Neutrophil (primary cell): ENCODE results near the gene TLCD3A.

Experiments used
- H3K27ac ChIP-seq: fragments of 200-600 bp; sonication (generic); 2 replicates; pipeline ENCODE4 v1.5.1; 2016; ENCODE audit warnings: mild to moderate bottlenecking, moderate library complexity
- H3K27me3 ChIP-seq: fragments of 200-600 bp; sonication (generic); 2 replicates; pipeline ENCODE4 v1.6.0; 2016; ENCODE audit warnings: mild to moderate bottlenecking
- H3K36me3 ChIP-seq: fragments of 200-600 bp; sonication (generic); 2 replicates; pipeline ENCODE4 v1.5.1; 2017
- H3K4me1 ChIP-seq, 2 experiments: fragments of 200-600 bp in 1 of 2; sonication (generic) in 1 of 2; 1 replicate in 1 of 2; 2 replicates in 1 of 2; pipeline versions ENCODE4 v1.5.1 to v1.6.1; 2013 to 2016; ENCODE audit warnings: low read depth in 1 of 2, low read length in 1 of 2, mild to moderate bottlenecking in 1 of 2, moderate library complexity in 1 of 2; ENCODE audit not compliant: control insufficient read depth in 1 of 2, insufficient read depth in 1 of 2
- H3K4me3 ChIP-seq, 2 experiments: fragments of 200-600 bp in 1 of 2; sonication (generic) in 1 of 2; 1 replicate in 1 of 2; 2 replicates in 1 of 2; pipeline ENCODE4 v1.5.1; 2013 to 2016; ENCODE audit warnings: low read depth in 1 of 2, low read length in 1 of 2, mild to moderate bottlenecking in 1 of 2, moderate library complexity in 1 of 2
- H3K9me3 ChIP-seq: fragments of 200-600 bp; sonication (generic); 2 replicates; pipeline ENCODE4 v1.5.1; 2016
- TF ChIP-seq, protein P1 (sequence below): fragments of 200-600 bp; sonication (generic); IDR thresholded peaks from 2 replicates; pipeline ENCODE4 v1.5.1; 2016; ENCODE audit warnings: antibody characterized with exemption

Gene TLCD3A

DNA sequence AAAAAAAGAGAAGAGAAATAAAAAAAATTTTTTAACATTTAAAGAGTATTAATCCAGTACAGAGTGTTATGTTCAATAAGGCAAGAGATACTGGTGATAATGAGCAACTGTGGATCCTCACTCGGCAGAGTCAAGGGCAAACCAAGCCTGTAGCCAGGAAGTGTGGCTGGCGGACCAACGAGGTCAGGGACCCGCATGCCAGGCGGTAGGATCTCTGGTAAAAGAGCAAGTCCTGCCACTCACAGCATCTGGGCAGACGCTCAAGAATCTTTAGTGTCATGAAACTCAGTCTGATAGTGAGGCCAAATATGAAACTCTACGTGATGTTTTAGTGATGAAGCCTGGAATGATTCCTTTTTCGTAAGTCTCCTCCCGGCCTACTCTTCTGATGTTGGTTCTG, 28.0 kb downstream of the TLCD3A start:
- Histone ChIP-seq H3K4me3 (no peak overlapping the region), H3K27me3 (no peaks in the 10 kb centered on the region), H3K9me3 (no peaks in the 10 kb centered on the region), H3K4me1 (no peaks in the 10 kb centered on the region), H3K27ac (no peak overlapping the region), H3K36me3 (peaks cover 28% of the 10 kb centered on the region)
- TF ChIP-seq, protein P1, sequence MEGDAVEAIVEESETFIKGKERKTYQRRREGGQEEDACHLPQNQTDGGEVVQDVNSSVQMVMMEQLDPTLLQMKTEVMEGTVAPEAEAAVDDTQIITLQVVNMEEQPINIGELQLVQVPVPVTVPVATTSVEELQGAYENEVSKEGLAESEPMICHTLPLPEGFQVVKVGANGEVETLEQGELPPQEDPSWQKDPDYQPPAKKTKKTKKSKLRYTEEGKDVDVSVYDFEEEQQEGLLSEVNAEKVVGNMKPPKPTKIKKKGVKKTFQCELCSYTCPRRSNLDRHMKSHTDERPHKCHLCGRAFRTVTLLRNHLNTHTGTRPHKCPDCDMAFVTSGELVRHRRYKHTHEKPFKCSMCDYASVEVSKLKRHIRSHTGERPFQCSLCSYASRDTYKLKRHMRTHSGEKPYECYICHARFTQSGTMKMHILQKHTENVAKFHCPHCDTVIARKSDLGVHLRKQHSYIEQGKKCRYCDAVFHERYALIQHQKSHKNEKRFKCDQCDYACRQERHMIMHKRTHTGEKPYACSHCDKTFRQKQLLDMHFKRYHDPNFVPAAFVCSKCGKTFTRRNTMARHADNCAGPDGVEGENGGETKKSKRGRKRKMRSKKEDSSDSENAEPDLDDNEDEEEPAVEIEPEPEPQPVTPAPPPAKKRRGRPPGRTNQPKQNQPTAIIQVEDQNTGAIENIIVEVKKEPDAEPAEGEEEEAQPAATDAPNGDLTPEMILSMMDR: no peak

DNA sequence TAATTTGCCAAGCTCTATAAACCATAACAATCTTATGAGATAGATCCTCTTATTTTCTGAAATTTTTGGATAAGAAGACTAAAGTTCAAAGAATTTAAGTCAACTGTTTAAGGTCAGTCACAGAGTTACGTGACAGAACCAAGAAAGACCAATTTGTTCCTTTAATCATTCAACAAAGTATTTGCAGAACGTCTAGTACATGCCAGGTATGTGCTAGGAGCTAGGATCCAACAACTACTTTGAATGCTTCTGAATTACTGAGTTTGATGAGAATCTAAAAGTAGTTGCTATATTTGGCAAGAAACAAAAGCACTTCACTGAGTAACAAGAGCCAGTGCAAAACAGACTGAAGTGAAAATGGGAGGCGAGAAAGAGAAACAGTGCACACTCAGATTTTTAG, 34.7 kb downstream of the TLCD3A start:
- H3K4me3 ChIP-seq: no peak overlapping the region
- H3K9me3 ChIP-seq: no peaks in the 10 kb centered on the region
- H3K36me3 ChIP-seq: peaks cover 59% of the 10 kb centered on the region
- H3K27me3 ChIP-seq: no peaks in the 10 kb centered on the region
- H3K4me1 ChIP-seq: no peaks in the 10 kb centered on the region
- no peak overlapping the region for H3K27ac ChIP-seq
- TF ChIP-seq, protein P1: no peak

DNA sequence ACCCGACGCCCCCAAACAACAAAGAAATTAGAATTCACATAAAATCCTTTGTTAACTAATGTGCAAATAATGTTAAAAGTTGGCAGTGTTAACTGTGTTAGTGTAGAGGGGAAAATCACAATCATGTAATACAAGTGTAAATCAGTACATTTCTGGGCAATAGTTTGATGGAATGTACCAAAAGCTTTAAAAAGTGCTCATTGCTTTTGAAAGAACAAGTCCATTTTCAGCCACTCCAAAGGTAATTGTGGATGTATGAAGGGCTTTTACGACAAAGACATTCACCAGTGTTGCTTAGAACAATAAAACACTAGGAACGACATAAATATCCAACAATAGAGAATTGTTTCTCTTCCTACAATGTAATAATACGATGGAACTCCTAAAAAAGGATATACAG, 40.6 kb downstream of the TLCD3A start:
- Histone ChIP-seq H3K36me3 (peaks cover 77% of the 10 kb centered on the region), H3K9me3 (no peaks in the 10 kb centered on the region), H3K4me1 (peaks cover 0 to 3% of the 10 kb centered on the region in 2 experiments), H3K27me3 (no peaks in the 10 kb centered on the region), H3K4me3 (no peak overlapping the region), H3K27ac (no peak overlapping the region)
- TF ChIP-seq, protein P1: no peak

DNA sequence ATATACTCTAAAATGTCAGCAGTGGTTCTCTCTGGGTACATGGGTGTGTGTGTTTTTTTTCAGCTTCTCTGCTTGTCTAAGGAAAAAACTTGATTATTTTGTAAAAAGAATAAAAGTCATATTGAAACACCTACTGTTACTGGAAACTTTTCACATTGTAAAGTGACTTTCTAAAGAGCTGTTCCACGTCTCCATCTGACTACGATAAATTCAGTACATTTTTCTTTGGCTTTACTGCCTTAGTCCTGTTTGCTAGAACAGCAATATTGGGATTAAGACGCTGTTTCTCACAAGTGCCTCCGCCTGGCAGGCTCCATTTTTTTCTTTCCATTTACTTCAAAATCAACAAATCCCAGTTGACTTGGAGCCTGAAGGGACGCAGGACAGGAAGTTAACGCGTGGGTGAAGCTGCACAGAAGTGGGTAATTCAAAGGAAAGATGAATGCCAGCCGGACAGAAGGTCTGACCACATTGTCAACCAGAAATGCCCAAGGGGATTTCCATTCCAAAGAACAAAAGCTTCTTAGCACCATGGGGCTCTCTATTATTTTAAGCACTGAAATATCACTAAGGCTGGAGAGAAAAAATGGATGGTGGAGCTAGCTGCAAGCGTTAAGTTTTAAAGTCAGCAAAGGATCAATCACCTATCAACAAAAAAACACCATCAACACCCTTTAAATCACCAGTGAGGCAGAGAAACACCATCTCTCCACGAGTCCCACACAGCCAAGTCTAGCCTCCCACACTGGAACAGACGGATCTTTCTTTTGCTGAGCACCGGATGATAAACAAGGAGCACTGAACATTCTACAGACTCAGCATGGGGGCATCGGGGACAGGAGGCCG, 41.3 kb downstream of the TLCD3A start:
- peaks cover 84% of the 10 kb centered on the region for H3K36me3 ChIP-seq
- no peaks in the 10 kb centered on the region for H3K9me3 ChIP-seq
- no peaks in the 10 kb centered on the region for H3K27me3 ChIP-seq
- H3K27ac ChIP-seq: no peak overlapping the region
- TF ChIP-seq, protein P1: no peak
- peaks cover 0 to 3% of the 10 kb centered on the region in 2 experiments for H3K4me1 ChIP-seq
- no peak overlapping the region for H3K4me3 ChIP-seq

DNA sequence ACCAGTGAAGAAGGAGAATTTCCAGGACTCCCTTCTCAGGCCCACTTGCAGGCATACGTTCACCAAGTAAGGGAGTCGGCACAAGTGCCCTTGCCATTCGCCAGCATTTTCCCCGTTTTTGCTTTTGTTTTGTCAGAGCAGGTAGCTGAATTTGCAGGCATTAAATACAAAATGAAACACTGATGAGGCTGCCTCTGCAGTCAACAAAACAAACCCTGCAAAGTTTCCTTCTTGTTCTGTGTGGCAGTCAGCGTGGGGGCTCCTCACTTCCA, 41.9 kb downstream of the TLCD3A start:
- H3K9me3 ChIP-seq: no peaks in the 10 kb centered on the region
- TF ChIP-seq, protein P1: no peak
- H3K27me3 ChIP-seq: no peaks in the 10 kb centered on the region
- peaks cover 80% of the 10 kb centered on the region for H3K36me3 ChIP-seq
- H3K27ac ChIP-seq: no peak overlapping the region
- no peak overlapping the region for H3K4me3 ChIP-seq
- peaks cover 0 to 3% of the 10 kb centered on the region in 2 experiments for H3K4me1 ChIP-seq
